Esophagus (tissue), 2 donors: Measurements from ENCODE around the gene COL25A1. TPM values are rescaled to one million over a fixed set of nuclear protein-coding genes. Genes with fewer than 3 reads are reported as not detected.

Experiments
- H3K27ac ChIP-seq, 2 donors: one replicate each; pipeline ENCODE4 v1.5.1; 2013; ENCODE audit warnings: low read depth in 2 of 2, mild to moderate bottlenecking in 2 of 2, inconsistent platforms in 1 of 2, low read length in 1 of 2, moderate library complexity in 1 of 2
- H3K27me3 ChIP-seq, 2 donors: one replicate each; pipeline ENCODE4 v1.6.1; 2013; ENCODE audit warnings: low read length in 2 of 2, control low read depth in 1 of 2, mild to moderate bottlenecking in 1 of 2; ENCODE audit not compliant: insufficient read depth in 2 of 2, control insufficient read depth in 1 of 2
- H3K36me3 ChIP-seq, 2 donors: one replicate each; pipeline ENCODE4 v1.6.1; 2013; ENCODE audit warnings: low read length in 1 of 2; ENCODE audit not compliant: control insufficient read depth in 2 of 2, insufficient read depth in 2 of 2
- H3K4me1 ChIP-seq, 2 donors: one replicate each; pipeline ENCODE4 v1.6.1; 2013; ENCODE audit warnings: low read length in 1 of 2; ENCODE audit not compliant: control insufficient read depth in 2 of 2, insufficient read depth in 2 of 2
- H3K4me3 ChIP-seq, 2 donors: one replicate each; pipeline ENCODE4 v1.5.1; 2013; ENCODE audit warnings: low read length in 2 of 2, mild to moderate bottlenecking in 2 of 2, low read depth in 1 of 2, moderate library complexity in 1 of 2
- H3K9me3 ChIP-seq, 2 donors: one replicate each; pipeline ENCODE4 v1.6.1; 2013; ENCODE audit warnings: mild to moderate bottlenecking in 2 of 2, low read depth in 1 of 2, low read length in 1 of 2, moderate library complexity in 1 of 2; ENCODE audit not compliant: control insufficient read depth in 2 of 2, insufficient read depth in 1 of 2
- WGBS, 2 donors: extraction: QIAGEN DNeasy Blood & Tissue Kit; methylation state at CpG; one replicate each; pipeline ENCODE4 v1.1.7; 2013; 5-methylcytosine and 5-hydroxymethylcytosine counted together
- polyA plus RNA-seq, 2 donors: library from polyadenylated mRNA; stranded (reverse); fragments of 200-250 nt; gene quantifications; one replicate each; pipeline ENCODE4 v1.2.3, GENCODE V29; 2013
- donor health status: healthy with polysubstance abuse.
- donor health status: Bipolar disorder and iron deficiency.

The COL25A1 gene
- polyA plus RNA-seq, 2 donors: 0.02 to 0.06 TPM

DNA sequence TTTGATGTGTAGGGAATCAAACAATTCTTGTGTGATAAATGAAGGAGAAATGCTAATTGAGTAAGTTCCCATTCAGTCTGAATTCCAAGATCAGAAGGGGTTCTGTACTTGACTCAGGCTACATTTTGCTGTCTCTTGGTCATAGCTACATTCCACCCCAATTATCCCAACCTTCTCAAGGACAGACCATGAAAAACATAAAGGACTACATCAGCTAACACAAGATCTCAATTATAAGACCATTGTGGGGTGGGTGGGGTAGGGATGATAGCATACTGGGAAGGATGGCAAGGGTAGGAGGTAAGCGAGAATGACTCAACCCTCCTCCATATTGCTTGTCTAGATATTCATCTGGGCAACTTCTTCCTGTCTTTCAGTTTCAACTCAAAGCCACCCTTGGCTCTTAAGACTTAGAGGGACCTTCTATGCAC lies 452.2 kb downstream of the COL25A1 start:
- H3K4me1 ChIP-seq: no peaks in the 10 kb centered on the region
- no peaks in the 10 kb centered on the region for H3K27me3 ChIP-seq
- H3K9me3 ChIP-seq: no peaks in the 10 kb centered on the region
- no peak overlapping the region for H3K4me3 ChIP-seq
- H3K27ac ChIP-seq: no peak overlapping the region
- H3K36me3 ChIP-seq: no peaks in the 10 kb centered on the region
- WGBS, 2 donors: 83 to 86% methylated on average over 1 of the region's 1 CpG

DNA sequence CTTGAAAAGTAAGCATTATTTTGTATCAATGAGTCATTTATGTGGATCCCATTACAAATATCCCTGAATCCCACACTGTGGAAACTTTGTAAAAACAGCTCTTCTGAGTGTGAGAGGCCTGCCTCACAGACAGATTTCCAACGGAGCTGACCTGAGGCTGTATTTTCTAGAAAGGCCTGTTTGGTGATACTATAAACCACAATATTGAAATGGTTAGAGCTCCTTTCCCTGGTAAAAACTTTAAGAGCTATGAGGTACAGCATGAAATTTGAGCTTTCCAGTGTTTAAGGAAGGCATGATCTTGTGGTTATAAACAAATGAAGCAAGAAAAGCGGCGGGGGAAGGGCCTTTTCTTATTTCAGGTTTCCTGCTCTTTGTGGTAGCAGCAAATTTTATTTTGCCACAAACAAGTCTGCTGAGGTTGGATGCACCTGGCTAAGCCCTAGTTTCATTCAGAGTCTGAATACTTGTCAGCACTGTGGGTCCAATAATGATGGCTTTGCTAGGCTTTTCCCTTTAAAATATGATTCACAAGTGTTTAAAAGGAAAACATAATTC lies 452.8 kb downstream of the COL25A1 start:
- no peaks in the 10 kb centered on the region for H3K36me3 ChIP-seq
- no peaks in the 10 kb centered on the region for H3K9me3 ChIP-seq
- no peak overlapping the region for H3K4me3 ChIP-seq
- WGBS, 2 donors: 61 to 75% methylated on average over 3 of the region's 3 CpGs
- no peaks in the 10 kb centered on the region for H3K4me1 ChIP-seq
- no peak overlapping the region for H3K27ac ChIP-seq
- no peaks in the 10 kb centered on the region for H3K27me3 ChIP-seq

DNA sequence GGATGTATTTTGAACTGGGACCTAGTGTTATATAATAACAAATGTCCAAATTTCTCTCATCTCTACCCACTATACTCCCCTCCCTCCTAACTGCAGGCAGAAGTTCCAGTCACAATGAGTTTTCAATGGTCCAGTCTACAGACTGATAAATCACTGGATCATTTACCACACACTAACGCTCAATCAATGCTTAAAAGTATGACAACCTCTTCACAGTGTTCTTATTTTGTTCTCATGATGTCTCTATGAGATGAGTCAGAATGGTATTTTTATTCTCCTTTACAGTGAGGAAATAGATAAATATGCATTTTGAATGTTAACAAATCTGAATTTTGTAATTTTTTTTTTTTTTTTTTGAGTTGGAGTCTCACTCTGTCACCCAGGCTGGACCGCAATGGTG lies 455.9 kb downstream of the COL25A1 start:
- WGBS, 2 donors: 93 to 100% methylated on average over 2 of the region's 2 CpGs
- no peaks in the 10 kb centered on the region for H3K27me3 ChIP-seq
- H3K27ac ChIP-seq: no peak overlapping the region
- no peak overlapping the region for H3K4me3 ChIP-seq
- H3K4me1 ChIP-seq: no peaks in the 10 kb centered on the region
- H3K36me3 ChIP-seq: no peaks in the 10 kb centered on the region
- H3K9me3 ChIP-seq: no peaks in the 10 kb centered on the region

DNA sequence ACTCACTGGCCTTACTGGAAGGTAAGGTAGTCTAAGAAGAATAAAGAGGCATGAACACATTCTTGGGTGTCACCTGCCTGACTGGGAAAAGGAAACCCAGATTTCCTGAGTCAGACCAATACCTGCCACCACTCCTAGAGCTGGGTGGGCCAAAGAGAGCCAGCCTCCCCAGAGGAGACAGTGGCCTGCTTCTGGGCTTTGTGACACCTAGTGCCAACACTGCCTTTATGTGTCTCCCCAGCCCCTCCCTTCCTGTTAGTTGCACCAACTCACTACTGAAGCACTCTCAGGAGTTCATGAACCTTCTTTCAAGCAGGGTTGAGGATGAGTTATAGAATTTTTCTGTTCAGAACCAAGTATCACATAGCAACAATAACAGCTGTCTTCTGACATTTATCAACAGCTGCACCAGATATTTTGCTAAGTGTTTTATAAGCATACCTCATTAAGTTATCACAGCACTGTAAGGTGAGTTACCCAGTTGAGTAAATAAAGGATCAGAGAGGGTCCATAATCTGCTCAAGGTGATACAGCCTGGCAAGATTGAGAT lies 462.0 kb downstream of the COL25A1 start:
- no peaks in the 10 kb centered on the region for H3K4me1 ChIP-seq

DNA sequence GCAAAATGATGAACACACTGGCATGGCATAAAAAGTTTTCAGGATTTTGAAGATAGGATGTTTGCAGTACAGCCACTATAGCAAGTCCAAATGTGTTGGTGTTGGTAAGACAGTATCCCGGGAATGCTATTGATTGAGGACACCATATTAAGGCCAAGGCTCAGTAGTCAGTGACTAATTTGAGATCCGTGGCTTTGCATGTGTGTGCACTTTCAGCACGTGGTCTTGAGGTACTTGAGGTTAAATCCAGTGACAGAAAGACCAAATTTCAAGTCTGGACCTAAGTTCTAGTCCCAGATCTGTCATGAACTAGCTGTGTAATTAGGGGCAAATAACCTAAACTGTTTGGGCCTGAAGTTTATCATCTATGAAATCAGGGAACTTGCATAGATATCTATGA lies 463.1 kb downstream of the COL25A1 start:
- Histone ChIP-seq H3K36me3 (no peaks in the 10 kb centered on the region), H3K27ac (no peak overlapping the region), H3K4me1 (no peaks in the 10 kb centered on the region), H3K4me3 (no peak overlapping the region), H3K9me3 (no peaks in the 10 kb centered on the region), H3K27me3 (no peaks in the 10 kb centered on the region)
- WGBS, 2 donors: 79 to 89% methylated on average over 3 of the region's 3 CpGs

More for the DNA sequence above, 462.0 kb downstream of the COL25A1 start:
- no peaks in the 10 kb centered on the region for H3K9me3 ChIP-seq
- H3K4me3 ChIP-seq: no peak overlapping the region
- H3K27me3 ChIP-seq: no peaks in the 10 kb centered on the region
- no peak overlapping the region for H3K27ac ChIP-seq
- no peaks in the 10 kb centered on the region for H3K36me3 ChIP-seq

DNA sequence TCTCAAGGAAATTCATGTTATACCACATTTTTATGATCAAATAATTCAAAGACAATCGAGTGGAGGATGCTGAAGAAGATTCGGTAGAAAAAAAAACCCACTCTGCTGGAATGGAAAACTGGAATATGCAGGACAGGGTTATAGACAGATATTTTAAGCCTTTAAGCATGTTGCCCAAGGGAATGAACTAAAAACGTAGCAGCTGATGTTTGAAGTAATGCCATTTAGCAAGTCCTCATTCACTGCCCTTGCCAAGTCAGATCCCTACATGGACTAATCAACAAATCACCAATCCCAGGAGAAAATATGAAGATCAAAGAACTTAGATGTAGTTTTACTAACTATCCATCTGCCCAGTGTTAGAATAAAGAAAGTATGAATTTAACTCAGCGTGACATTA lies 464.0 kb downstream of the COL25A1 start:
- H3K27ac ChIP-seq: no peak overlapping the region
- no peaks in the 10 kb centered on the region for H3K9me3 ChIP-seq
- no peaks in the 10 kb centered on the region for H3K4me1 ChIP-seq
- H3K27me3 ChIP-seq: no peaks in the 10 kb centered on the region
- 34 to 48% methylated on average over 4 of the region's 4 CpGs for whole genome bisulfite sequencing, 2 donors
- no peak overlapping the region for H3K4me3 ChIP-seq
- no peaks in the 10 kb centered on the region for H3K36me3 ChIP-seq

DNA sequence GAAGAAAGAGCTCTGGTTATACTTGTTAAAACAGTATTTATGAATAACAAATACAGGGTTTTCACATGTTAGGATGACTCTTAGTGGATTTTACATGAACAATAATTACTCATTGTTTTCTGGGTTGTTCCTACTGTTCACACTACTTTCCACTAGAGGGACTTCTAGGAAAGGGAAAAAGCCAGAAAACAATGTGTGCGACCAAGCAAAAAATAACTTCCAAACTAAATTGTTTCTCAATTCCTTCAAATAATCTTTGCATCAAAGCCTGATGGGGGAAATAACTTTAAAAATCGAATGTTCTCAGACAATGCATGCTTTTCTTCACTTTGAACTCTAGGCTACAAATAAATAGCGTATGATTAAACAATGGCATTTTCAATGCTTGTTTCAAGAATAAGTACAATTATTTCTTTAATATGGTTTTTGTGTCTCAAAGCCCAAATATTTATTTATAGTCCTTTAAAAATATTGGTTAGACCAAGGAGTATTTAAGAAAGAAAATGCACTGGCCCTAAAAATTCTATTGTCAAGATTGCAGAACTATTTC lies 467.5 kb downstream of the COL25A1 start:
- Histone ChIP-seq H3K27me3 (no peaks in the 10 kb centered on the region), H3K9me3 (no peaks in the 10 kb centered on the region), H3K4me3 (no peak overlapping the region), H3K36me3 (no peaks in the 10 kb centered on the region), H3K27ac (no peak overlapping the region), H3K4me1 (no peaks in the 10 kb centered on the region)
- 28% methylated on average over 3 of the region's 3 CpGs for WGBS, 2 donors

DNA sequence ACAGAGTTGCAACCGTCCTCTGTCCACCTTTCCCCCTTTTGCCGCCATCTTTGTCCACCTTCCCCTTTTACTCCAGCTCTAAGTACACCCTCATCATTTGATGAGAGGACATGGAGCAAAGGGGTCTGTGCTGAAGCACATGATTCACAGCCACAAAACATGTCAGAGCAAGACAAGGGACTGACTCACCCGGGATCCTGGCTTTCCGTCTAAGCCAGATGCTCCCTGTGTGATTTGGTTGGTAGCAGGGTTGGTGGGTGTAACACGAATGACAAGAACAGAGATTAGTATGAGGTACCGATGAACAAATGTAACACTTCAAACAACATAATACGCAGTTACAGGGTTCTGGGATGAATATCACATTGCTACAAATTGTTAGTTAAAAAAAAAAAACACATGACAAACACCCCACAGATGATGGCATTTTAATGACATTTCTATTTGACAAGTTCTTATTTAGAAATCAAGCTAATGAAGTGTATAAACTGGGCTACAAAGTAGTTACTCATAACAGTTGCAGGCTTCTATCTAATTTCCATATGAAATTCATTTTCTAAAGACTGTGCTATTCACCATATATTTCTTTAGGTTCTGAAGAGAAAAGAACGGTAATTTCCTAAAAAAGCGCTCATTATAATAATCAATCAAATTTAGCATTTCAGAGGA lies 468.2 kb downstream of the COL25A1 start:
- WGBS, 2 donors: 49 to 58% methylated on average over 9 of the region's 9 CpGs
- Histone ChIP-seq H3K27ac (no peak overlapping the region), H3K4me3 (no peak overlapping the region), H3K4me1 (no peaks in the 10 kb centered on the region), H3K9me3 (no peaks in the 10 kb centered on the region), H3K27me3 (no peaks in the 10 kb centered on the region), H3K36me3 (no peaks in the 10 kb centered on the region)

DNA sequence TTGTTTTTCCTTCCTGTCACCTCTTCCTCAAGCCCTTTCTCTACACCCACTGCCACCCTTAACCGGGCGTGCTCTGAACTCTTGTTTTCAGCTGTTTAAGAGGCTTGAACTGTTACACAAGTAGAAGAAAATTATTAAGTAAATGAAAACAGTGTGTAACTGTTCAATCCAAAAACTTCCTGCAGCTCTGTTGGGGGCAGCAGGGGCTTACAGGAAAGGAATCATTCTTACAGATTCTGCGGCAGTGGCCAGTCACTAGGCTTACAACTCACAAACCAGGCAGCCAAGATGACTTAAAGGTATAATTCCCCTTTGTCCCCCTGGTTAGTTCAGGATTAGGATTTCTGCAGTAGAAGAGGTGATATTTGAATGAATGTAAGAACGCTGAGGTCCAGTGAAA lies 469.4 kb downstream of the COL25A1 start:
- Histone ChIP-seq H3K4me1 (no peaks in the 10 kb centered on the region), H3K9me3 (no peaks in the 10 kb centered on the region), H3K4me3 (no peak overlapping the region), H3K27me3 (no peaks in the 10 kb centered on the region), H3K36me3 (no peaks in the 10 kb centered on the region), H3K27ac (no peak overlapping the region)
- 89 to 90% methylated on average over 4 of the region's 4 CpGs for WGBS, 2 donors

DNA sequence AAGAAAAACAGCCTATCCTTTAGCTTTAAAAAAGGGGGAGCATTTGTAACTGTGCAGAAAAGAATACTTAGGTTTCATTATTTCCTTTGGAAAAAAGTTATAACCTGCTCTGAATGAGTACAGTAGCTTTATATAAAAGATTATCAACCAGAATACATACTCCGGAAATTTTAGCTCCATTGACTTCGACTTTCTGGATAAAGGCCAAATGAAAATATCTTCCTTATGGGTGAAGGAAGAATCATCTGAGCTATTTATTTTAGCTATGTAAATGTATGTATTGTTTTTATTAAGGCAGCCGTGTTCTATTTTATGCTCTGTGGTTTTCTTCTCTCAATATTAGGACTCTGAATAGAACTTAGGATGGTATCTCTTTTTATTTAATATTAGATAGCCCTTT lies 470.6 kb downstream of the COL25A1 start:
- WGBS, 2 donors: 33 to 47% methylated on average over 3 of the region's 3 CpGs

More for the DNA sequence above, 470.6 kb downstream of the COL25A1 start:
- no peaks in the 10 kb centered on the region for H3K36me3 ChIP-seq
- no peak overlapping the region for H3K27ac ChIP-seq
- H3K4me3 ChIP-seq: no peak overlapping the region
- H3K4me1 ChIP-seq: no peaks in the 10 kb centered on the region
- H3K27me3 ChIP-seq: no peaks in the 10 kb centered on the region
- no peaks in the 10 kb centered on the region for H3K9me3 ChIP-seq
